Occipital lobe (tissue), 2 donors: ENCODE measurements around the gene AKT1S1. TPM values are rescaled to one million over a fixed set of nuclear protein-coding genes. Genes with fewer than 3 reads are reported as not detected.

Experiments used
- DNase-seq: peaks from one replicate; lab custom pipeline; 2025; lab: John Stamatoyannopoulos, UW
- total RNA-seq: library from RNA; depleted of rRNA; stranded (reverse); fragments of >200 nt; gene quantifications from one replicate; pipeline ENCODE4 v1.2.3, GENCODE V29; 2014

AKT1S1 gene
- total RNA-seq, 1 donor from 2014 or later: 3.9 TPM

- DNase-seq: no peak
These were observed 21.9 kb downstream of the AKT1S1 start for GRCh38 chr19:49855277-49855675.

DNA sequence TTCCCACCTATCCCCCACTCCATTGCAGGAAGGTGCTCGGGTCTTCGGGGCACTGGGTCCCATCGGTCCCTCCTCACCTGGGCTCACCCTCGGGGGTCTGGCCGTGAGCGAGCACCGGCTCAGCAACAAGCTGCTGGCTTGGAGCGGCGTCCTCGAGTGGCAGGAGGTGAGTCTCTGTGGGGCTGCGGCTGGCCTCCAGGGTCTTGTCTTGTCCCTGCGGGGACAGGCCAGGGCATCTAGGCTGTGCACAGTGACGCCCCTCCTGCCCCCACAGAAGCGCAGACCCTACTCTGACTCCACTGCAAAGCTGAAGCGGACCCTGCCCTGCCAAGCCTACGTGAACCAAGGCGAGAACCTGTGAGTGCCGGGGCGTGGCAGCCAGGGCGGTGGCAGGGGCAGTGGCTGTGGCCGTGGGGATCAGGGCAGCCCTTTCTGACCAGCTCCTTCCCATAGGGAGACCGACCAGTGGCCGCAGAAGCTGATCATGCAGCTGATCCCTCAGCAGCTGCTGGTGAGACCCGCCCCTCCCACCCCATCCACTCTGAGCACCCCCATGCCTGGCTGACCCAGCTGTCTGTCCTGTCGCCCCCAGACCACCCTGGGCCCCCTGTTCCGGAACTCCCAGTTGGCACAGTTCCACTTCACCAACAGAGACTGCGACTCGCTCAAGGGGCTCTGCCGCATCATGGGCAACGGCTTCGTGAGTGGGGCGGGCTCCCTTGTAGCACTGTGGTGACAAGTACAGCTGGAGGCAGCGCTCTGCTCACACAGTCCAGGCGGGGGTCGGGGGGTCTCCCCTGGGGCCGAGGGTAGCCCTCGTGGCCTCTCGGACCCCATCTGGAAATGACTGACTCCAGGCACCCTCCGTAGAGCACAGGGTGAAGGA lies 22.5 kb downstream of the AKT1S1 start:
- DNase-seq: no peak

DNA sequence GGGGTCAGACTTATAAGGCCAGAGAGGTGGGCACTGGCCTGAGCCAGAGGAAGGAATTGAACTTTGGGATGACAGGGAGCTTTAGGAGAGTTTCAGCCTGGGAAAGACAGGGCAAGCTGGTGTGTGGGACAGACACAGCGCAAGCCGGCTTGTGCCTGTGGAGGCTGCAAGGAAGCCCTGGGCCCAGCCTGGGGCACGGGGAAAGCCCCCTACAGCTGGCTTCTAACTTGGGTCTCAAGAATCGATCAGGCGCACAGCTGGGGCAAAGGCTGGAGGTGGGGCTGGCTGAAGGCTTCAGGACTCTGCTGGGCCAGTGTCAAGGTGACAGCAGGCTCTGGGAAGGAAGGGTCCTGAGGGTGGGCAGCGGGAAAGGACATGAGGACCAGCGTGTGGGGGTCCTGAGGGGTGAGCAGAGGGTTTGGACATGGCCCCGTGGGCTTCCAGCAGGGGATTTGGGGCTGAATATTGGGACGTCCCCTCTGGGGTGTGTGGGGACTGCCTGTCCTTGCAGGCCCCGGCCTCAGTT lies 23.2 kb downstream of the AKT1S1 start:
- DNase-seq: no peak

DNA sequence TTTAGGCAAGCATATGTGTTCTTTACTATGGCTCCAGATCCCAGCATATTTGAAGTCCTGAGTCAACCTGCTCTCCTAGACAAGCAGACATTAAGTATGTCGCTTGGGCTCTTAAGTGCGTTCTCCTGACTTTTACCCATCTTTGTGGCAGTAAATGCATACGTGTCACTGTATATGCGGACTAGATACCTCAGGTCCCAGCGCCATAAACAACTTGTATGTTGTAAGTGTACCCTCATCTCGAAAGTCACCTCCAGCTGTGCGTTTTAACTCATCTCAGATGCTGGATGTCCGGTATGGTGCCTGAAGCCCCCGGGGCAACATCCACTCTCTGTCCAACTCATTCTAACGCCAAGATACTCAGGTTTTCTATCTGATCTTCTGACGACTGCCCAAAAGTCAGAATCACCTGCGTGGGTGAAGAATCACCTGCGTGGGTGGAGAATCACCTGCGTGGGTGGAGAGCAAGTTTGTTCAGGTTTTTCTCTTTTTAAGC lies 24.5 kb downstream of the AKT1S1 start:
- no peak for DNase-seq

DNA sequence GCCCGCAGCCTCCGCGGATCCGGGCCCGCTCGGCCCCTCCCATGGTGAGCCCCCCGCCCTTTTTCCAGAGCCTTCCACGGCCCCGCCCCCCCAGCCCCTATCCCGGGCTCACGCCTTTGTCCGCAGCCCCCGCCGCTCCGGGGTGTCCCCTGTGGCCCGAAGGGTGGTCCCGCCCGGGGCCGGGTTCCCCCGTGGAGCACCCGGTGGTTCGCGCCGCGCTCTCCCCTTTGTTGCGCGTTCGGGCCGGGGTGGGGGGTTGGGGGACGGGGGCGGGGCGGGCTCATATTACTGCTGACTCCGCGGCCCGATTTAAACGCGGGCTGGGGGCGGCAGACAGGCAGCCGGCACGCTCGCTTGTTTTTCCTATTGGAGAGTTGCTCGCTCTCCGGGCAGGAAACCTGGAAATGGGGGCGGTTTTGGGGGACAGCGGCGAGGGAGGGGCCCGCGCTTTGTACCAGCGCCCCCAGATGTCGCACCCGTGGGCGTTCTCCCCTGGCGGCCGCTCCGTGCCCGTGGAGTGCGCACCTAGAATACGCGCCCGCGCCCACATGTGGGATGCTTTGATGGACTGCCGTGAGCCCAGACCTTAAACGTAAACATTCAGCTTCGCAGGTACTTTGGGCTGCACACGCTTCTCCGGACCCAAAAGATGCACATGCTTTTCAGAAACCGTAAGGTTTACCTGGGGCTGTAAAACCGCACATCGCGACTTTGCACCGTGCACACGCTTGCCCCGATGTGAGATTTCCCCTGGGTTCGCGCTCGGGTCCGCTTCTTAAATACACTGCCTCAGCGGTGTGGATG lies 25.5 kb downstream of the AKT1S1 start:
- DNase-seq: no peak

GRCh38 chr19:49850487-49851342 lies 26.4 kb downstream of the AKT1S1 start, which contains the start of gene PTOV1:
Gene PTOV1 (plus strand): TSS chr19:49851159.
- DNase-seq: peak; percentile 92

DNA sequence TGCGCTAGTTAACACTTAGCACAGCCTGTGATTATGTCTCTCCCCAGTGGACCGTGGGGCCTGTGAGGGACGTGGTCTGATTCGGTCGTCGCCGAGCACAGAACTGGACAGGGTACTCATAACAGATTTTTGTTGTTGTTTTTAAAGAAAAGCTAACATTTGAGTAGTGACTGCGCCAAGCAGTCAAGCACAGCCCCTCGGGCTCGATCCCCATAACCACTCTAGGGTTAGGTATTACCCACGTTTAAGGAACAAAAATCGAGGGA lies 27.0 kb downstream of the AKT1S1 start:
- no peak for DNase-seq

- no peak for DNase-seq
These were observed 27.5 kb downstream of the AKT1S1 start for GRCh38 chr19:49849433-49850220.

DNA sequence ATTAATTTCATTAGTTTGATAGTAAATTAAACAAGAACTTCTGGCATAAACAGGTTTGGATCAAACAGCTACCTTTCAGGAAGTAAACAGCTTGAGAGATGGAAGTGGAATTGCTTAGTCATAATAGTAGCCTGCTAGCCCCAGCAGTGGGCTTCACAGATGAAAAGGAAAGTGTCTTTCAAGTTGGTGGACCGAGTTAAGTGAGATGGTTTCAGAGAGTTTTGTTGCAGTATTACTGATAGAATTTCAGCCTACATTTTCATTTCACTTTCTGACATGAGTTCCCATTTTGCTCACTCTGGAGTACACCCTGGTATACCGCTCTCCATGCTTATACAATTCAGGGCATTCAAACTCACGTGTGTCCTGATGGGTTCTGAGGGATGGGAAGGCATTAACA lies 28.2 kb downstream of the AKT1S1 start:
- no peak for DNase-seq

- no peak for DNase-seq
These were observed 29.1 kb downstream of the AKT1S1 start for GRCh38 chr19:49847731-49848696.

DNA sequence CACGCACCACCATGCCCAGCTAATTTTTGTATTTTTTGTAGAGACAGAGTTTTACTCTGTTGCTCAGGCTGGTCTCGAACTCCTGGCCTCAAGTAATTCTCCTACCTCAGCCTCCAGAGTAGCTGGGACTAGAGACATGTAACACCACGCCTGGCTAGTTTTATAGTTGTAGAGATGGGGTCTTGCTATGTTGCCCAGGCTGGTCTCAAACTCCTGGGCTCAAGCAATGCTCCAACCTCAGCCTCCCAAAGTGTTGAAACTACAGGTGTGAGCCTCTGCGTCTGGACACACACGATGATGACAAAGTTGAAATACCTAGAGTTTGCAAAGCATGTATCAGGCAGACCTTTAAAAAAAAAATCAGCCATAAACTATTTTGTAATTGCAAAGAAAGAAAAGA lies 30.7 kb downstream of the AKT1S1 start:
- no peak for DNase-seq

- no peak for DNase-seq
These were observed 31.7 kb downstream of the AKT1S1 start for GRCh38 chr19:49845414-49845813.

DNA sequence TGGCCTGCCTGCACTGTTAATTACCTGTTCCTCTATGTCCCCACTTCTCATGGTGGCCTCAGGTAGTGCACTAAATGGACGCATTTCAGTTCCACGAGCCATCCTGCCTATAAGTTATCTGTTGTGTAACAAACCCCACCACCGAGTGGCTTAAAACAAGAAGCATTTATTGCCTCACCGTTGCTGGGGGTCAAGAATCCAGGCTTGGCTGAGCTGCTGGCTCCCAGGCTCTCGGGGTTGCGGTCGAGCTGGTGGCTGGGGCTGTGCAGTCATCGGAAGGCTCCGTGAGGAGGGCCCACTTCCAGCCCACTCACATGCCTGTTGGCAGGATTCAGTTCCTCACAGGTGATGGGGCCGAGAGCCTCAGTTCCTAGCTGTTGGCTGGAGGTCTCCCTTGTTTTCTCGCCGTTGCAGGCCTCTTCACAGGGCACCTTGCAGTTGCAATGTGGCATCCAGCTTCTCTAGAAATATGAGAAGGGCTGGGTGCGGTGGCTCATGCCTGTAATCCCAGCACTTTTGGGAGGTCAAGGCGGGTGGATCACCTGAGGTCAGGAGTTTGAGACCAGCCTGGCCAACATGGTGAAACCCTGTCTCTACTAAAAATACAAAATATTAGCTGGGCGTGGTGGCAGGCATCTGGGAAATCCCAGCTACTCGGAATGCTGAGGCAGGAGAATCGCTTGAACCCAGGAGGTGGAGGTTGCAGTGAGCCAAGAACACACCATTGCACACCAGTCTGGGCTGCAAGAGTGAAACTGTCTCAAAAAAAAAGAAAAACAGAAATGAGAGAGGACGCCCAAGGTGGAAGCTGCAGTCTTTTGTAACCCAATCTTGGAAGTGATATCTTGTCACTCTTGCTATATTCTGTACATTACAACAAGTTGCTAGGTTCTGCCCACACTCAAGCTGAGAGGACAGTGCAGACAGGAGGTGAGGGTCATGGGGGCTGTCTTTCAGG lies 32.7 kb downstream of the AKT1S1 start:
- DNase-seq: no peak

DNA sequence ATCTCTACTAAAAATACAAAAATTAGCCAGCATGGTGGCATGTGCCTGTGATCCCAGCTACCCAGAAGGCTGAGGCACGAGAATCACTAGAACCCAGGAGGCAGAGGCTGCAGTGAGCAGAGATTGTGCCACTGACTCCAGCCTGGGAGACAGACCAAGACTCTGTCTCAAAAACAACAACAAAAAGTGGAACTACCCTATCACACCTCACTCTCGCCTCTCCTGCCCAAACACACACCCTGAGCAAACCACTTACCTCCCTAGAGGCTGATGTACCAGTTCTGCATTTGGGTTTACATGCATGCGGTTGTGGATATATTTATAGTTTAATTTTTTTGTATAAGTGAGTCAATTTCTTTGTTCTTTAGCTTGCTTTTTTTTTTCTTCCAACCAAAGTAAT lies 33.9 kb downstream of the AKT1S1 start:
- no peak for DNase-seq

- no peak for DNase-seq
These were observed 36.4 kb downstream of the AKT1S1 start for GRCh38 chr19:49840736-49841249.

DNA sequence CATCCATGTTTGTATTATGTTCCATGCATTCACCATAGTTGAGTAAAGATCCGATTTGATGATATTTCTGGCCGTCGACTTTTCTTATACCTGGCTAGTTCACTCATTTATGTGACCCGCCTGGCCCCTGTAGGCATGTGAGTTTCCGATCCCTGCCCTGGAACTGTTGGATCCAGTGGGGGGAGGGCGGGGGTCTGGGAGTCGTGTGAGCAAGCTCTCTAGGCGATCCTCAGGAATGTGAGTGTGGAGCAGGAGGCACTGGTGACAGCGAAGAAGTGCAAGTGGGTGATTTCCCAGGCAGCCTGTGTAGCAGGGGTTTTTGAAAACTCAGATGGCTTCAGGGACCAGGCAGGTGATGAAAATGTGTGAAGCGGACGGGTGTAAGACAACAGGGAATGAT lies 36.8 kb downstream of the AKT1S1 start:
- DNase-seq: no peak

DNA sequence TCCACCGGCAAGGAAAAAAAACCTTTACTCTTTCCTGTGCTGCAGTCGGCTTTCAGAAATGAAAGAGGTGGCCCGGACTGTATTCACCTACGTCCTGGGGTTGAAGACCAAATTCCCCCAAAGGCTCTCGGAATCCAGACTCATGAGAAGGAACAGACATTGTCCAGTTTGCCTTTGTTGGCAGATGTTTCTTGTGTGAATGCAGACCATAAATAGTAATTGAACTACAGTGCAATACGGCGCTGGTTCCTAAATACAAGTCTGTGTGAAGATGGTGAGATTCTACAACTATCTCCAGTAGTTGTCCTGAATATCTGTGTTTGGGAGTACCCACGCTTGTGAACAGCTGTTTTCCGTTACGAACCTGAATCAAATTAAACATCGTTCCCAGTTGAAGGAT lies 37.4 kb downstream of the AKT1S1 start:
- DNase-seq: no peak
